ENCODE measurements around the gene NPAS1. TPM values are rescaled to one million over a fixed set of nuclear protein-coding genes. Genes with fewer than 3 reads are reported as not detected.

Gene NPAS1
- total and polyA plus RNA-seq, 2 of the 13 experiments (the other 11 are each of a cell fraction or from before 2014, with no cell fraction given) = 0.35 to 2.9 TPM

DNA sequence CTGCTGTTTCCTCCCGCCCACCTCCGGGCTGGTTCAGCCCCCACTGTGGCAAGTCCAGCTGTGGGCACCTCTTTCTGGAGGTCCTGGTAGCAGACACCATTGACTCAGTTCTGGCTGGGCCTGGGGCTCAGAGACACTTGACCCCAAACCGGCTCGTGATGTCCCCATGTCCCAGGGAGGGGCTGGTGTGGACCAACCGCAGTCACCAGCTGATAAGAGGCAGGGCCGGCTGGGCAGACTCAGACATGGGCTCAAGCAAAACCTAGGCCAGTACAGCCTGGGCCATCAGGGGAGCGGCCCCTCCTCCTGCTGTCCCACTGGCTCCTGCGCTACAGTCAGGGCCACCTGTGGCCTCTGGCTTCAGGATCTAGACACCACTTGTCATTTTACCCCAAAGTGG lies 48.6 kb downstream of the NPAS1 start (continued):
- TF ChIP-seq, protein P1, sequence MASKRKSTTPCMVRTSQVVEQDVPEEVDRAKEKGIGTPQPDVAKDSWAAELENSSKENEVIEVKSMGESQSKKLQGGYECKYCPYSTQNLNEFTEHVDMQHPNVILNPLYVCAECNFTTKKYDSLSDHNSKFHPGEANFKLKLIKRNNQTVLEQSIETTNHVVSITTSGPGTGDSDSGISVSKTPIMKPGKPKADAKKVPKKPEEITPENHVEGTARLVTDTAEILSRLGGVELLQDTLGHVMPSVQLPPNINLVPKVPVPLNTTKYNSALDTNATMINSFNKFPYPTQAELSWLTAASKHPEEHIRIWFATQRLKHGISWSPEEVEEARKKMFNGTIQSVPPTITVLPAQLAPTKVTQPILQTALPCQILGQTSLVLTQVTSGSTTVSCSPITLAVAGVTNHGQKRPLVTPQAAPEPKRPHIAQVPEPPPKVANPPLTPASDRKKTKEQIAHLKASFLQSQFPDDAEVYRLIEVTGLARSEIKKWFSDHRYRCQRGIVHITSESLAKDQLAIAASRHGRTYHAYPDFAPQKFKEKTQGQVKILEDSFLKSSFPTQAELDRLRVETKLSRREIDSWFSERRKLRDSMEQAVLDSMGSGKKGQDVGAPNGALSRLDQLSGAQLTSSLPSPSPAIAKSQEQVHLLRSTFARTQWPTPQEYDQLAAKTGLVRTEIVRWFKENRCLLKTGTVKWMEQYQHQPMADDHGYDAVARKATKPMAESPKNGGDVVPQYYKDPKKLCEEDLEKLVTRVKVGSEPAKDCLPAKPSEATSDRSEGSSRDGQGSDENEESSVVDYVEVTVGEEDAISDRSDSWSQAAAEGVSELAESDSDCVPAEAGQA (IDR thresholded peaks at IDR 0.05; ENCODE audit: low read depth) = no peak
- TF ChIP-seq, protein P1 (CRISPR knock-in tag; IDR thresholded peaks at IDR 0.05; ENCODE audit: borderline replicate concordance) = no peak
- no peak for TF ChIP-seq KAT7 (CRISPR knock-in tag; IDR thresholded peaks at IDR 0.05; ENCODE audit: borderline replicate concordance)
- TF ChIP-seq, protein P2, sequence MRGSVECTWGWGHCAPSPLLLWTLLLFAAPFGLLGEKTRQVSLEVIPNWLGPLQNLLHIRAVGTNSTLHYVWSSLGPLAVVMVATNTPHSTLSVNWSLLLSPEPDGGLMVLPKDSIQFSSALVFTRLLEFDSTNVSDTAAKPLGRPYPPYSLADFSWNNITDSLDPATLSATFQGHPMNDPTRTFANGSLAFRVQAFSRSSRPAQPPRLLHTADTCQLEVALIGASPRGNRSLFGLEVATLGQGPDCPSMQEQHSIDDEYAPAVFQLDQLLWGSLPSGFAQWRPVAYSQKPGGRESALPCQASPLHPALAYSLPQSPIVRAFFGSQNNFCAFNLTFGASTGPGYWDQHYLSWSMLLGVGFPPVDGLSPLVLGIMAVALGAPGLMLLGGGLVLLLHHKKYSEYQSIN (CRISPR knock-in tag; IDR thresholded peaks at IDR 0.05; ENCODE audit: borderline replicate concordance) = no peak
- TF ChIP-seq, protein P3, sequence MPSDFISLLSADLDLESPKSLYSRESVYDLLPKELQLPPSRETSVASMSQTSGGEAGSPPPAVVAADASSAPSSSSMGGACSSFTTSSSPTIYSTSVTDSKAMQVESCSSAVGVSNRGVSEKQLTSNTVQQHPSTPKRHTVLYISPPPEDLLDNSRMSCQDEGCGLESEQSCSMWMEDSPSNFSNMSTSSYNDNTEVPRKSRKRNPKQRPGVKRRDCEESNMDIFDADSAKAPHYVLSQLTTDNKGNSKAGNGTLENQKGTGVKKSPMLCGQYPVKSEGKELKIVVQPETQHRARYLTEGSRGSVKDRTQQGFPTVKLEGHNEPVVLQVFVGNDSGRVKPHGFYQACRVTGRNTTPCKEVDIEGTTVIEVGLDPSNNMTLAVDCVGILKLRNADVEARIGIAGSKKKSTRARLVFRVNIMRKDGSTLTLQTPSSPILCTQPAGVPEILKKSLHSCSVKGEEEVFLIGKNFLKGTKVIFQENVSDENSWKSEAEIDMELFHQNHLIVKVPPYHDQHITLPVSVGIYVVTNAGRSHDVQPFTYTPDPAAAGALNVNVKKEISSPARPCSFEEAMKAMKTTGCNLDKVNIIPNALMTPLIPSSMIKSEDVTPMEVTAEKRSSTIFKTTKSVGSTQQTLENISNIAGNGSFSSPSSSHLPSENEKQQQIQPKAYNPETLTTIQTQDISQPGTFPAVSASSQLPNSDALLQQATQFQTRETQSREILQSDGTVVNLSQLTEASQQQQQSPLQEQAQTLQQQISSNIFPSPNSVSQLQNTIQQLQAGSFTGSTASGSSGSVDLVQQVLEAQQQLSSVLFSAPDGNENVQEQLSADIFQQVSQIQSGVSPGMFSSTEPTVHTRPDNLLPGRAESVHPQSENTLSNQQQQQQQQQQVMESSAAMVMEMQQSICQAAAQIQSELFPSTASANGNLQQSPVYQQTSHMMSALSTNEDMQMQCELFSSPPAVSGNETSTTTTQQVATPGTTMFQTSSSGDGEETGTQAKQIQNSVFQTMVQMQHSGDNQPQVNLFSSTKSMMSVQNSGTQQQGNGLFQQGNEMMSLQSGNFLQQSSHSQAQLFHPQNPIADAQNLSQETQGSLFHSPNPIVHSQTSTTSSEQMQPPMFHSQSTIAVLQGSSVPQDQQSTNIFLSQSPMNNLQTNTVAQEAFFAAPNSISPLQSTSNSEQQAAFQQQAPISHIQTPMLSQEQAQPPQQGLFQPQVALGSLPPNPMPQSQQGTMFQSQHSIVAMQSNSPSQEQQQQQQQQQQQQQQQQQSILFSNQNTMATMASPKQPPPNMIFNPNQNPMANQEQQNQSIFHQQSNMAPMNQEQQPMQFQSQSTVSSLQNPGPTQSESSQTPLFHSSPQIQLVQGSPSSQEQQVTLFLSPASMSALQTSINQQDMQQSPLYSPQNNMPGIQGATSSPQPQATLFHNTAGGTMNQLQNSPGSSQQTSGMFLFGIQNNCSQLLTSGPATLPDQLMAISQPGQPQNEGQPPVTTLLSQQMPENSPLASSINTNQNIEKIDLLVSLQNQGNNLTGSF (CRISPR knock-in tag; IDR thresholded peaks at IDR 0.05) = no peak
- TF ChIP-seq ZNF670 (CRISPR knock-in tag; IDR thresholded peaks at IDR 0.05; ENCODE audit: borderline replicate concordance) = no peak
- TF ChIP-seq, protein P4, sequence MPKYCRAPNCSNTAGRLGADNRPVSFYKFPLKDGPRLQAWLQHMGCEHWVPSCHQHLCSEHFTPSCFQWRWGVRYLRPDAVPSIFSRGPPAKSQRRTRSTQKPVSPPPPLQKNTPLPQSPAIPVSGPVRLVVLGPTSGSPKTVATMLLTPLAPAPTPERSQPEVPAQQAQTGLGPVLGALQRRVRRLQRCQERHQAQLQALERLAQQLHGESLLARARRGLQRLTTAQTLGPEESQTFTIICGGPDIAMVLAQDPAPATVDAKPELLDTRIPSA (CRISPR knock-in tag; IDR thresholded peaks at IDR 0.05; ENCODE audit: borderline replicate concordance) = no peak
- TF ChIP-seq DPF2 (CRISPR knock-in tag; IDR thresholded peaks at IDR 0.05; ENCODE audit: borderline replicate concordance, low read depth) = no peak
- no peak for TF ChIP-seq SUZ12 (IDR thresholded peaks at IDR 0.05; ENCODE audit: low read depth, low read length)
- no peak for TF ChIP-seq YY1 (IDR thresholded peaks at IDR 0.05; ENCODE audit: insufficient read depth, insufficient replicate concordance, low read depth, low read length)
- no peak for TF ChIP-seq PAX8 (CRISPR knock-in tag; IDR thresholded peaks at IDR 0.05; ENCODE audit: borderline replicate concordance)
